GM19023 (cell line): Measurements from ENCODE around the gene KLHDC4.
"Not testable (repeated sequence)": the region's sequence is repeated elsewhere in the genome, so short reads cannot be mapped to it uniquely, and the experiment has no call there.

Experiments used
- ATAC-seq: cut with Tn5 transposase; IDR thresholded peaks from one replicate; pipeline ENCODE4 v1.9.1; 2021; ENCODE audit warnings: mild to moderate bottlenecking, moderate library complexity; ENCODE audit not compliant: unreplicated experiment

Gene KLHDC4

DNA sequence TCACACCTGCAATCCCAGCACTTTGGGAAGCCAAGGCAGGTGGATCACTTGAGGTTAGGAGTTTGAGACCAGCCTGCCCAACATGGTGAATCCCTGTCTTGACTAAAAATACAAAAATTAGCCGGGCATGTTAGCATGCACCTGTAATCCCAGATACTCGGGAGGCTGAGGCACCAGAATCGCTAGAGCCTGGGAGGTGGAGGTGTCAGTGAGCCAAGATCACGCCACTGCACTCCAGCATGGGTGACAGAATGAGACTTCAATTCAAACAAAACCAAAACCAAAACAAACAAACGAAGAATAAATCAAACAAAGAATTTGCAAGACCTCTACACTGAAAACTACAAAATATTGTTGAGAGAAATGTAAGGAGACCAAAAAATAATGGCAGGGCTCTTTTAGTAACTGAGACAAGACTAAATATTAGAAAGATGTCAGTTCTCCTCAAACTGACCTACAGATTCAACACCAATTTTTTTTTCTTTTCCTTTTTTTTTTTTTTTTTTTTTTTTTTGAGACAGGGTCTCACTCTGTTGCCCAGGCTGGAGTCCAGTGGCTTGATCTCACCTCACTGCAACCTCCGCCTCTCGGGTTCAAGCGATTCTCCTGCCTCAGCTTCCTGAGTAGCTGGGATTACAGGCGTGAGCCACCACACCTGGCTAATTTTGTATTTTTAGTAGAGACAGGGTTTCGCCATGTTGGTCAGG lies 23.1 kb upstream of the KLHDC4 start:
- ATAC-seq, result not testable (repeated sequence)

- not testable (repeated sequence) for ATAC-seq
These were observed 21.8 kb upstream of the KLHDC4 start for GRCh38 chr16:87787451-87788091.

GRCh38 chr16:87784812-87785211 lies 19.0 kb upstream of the KLHDC4 start:
- ATAC-seq, result no peak

DNA sequence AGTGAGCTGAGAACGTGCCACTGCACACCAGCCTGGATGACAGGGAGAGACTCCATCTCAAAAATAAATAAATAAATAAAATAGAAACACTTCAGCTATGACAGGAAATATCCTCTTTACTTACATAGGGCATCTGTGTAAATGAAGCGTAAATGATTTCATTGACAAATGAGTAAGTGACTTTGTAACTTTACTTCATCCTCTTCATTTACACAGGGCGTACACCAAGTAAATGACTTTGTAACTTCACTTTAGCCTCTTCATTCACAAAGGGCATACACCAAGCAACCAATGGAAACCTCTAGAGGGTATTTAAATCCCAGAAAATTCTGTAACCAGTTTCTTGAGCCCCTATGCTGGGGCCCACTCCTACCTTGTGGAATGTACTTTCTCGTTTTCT lies 16.2 kb upstream of the KLHDC4 start:
- no peak for ATAC-seq

- no peak for ATAC-seq
These were observed 14.7 kb upstream of the KLHDC4 start for GRCh38 chr16:87780385-87780989.

DNA sequence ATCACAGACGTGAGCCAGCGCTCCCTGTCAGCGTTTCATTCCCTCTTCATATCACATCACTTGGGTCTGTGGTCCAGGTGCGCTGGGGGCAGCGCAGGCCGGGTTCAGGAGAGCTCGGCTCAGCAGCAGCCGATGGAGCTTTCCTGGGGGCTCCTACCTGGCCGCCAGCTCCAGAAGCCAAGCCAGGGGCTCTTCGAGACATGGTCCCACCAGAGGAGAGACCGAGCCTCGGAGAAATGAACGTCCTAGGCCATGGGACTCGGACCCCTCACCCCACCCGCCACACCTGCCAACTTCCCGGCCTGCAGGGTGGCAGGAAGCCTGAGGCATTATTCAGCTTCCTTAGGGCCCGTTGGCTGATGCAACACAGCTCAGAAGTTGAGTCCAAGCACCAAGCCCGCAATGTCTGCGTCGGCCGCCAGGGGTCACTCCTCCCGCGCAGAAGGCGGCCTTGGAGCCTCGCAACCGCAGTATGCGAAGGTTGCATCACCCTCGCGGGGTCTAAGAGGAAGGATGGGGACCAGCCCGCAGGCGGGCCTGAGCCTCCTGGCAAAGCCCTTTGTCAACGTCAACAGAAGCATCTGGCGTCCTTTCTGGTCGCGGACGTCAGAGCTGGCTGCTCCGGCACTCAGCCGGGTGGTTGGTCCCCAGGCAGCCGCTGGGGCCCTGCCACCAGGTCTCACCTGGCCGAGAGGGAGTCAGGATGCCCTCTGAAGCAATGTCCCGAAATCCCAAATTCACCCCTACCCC lies 13.2 kb upstream of the KLHDC4 start:
- ATAC-seq, result peak; percentile 43

DNA sequence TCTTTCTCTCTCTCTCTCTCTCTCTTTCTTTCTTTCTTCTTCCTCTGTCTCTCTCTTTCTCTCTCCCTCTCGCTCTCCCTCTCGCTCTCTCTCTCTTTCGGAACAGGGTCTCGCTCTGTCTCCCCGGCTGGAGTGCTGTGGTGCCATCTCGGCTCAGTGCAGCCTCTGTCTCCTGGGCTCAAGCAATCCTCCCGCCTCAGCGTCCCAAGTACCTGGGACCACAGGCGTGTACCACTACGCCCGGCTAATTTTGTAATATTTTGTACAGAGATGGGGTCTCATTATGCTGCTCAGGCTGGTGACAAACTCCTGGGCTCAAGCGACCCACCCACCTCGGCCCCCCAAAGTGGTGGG lies 12.7 kb upstream of the KLHDC4 start:
- no peak for ATAC-seq

DNA sequence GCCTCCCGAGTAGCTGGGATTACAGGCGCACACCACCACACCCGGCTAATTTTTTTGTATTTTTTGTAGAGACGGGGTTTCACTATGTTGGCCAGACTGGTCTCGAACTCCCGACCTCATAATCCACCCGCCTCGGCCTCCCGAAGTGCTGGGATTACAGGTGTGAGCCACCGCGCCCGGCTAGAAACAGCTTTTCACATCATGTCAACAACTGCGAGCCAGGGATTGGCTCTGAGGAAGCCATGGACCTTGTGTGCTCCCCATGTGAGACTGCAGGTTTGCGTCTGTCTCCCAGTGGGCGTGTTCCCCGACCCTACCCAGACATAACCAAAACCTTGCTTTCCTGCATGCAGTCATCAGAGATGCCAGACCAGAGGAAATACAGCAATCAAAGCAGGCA lies 8.1 kb upstream of the KLHDC4 start:
- ATAC-seq, result not testable (repeated sequence)

- not testable (repeated sequence) for ATAC-seq
These were observed 1.7 kb upstream of the KLHDC4 start for GRCh38 chr16:87767456-87767855.

- no peak for ATAC-seq
These were observed 655 bp upstream of the KLHDC4 start for GRCh38 chr16:87766485-87766797.

DNA sequence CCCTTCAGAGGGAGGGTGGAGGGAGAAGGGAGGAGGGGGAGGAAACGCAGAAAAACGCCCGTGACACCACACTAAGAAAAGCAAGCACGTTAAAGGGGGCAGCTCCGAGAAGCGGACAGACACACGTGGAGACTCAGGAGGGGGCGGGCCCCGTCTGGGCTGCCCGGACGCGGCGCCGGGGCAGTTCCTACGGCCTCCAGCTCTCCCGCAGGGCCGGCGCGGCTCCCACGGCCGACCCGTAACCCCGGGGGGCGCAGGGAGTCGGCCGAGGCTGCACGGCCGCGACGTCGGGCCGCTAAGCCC lies 362 bp downstream of the KLHDC4 start:
- ATAC-seq, result peak; percentile 39

DNA sequence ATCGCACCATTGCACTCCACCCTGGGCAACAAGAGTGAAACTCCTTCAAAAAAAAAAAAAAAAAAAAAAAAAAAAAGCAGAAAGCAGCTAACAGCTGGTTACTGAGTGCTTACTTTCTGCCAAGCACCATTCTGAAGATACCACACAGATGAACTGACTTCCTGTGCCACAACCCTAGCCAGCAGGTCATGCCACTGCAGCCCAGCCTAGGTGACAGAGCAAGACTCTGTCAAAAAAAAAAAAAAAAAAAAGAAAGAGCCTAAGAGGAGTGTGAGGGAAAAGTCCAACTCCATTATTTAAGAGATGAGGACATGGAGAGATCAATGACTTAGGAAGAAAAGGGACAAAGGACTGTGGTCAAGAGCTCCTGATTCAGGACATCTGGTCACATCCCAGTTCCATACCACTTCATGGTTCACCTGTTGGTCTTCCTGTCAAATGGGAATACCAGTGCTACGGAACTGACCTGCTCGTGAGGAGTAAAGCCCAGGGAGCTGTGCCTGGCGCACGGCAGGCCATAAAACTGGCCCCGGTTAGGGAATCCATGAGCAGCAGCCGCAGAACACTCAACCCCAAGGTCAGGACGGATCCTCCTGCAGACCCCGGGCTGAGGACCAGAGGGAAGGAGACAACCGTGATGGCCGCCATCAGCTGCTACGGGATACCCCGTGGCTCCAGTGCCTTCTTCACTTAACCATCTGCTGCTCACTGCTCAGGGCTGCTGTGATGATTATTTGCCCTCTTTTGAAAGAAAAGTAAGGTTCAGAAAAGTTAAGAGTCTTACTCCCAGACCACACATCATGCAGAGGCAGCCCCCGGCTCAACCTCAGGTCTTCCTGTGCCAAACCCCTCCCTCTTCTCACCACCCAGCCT lies 950 bp downstream of the KLHDC4 start:
- peak; percentile 32 for ATAC-seq

GRCh38 chr16:87762620-87763019 lies 3.2 kb downstream of the KLHDC4 start:
- ATAC-seq, result no peak

DNA sequence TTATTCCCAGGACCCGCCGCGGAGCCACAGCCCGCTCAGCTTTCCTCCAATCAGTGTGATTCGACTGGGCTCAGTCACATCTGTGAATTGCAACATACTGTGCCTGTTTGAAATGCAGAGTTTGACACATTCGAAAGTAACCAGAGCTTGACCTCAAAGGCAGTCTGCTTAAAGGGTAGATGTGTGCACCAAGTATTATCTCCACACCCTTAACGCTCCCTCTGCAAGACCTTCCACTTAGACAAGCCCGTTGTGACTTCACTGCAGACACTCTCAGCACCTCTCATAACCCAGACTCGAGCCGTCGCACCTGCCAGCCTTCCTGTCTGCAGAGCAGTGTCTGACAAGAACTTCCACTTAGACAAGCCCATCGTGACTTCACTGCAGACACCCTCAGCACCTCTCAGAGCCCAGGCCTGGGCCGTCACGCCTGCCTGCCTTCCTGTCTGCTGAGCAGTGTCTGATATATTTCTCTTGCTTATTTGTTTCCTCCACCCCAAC lies 3.7 kb downstream of the KLHDC4 start:
- ATAC-seq, result no peak

DNA sequence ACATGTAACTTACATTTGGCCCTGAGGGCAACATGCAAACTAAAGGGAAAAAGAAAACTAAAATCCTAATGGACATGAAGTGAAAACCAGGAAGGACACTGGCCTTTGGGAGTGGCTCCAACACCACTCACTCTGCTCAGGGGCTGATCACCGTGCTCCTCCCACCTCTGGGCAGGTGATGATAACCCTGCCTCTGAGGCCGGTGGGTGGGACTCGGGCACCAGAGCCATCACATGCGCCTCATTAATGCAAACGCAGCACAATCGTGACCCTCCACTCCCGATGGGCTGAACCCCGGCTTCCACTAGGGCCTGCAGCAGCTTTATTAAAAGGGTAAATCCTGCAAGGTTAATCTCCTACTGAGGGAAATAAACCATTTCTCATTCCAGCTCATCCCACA lies 4.7 kb downstream of the KLHDC4 start:
- no peak for ATAC-seq

DNA sequence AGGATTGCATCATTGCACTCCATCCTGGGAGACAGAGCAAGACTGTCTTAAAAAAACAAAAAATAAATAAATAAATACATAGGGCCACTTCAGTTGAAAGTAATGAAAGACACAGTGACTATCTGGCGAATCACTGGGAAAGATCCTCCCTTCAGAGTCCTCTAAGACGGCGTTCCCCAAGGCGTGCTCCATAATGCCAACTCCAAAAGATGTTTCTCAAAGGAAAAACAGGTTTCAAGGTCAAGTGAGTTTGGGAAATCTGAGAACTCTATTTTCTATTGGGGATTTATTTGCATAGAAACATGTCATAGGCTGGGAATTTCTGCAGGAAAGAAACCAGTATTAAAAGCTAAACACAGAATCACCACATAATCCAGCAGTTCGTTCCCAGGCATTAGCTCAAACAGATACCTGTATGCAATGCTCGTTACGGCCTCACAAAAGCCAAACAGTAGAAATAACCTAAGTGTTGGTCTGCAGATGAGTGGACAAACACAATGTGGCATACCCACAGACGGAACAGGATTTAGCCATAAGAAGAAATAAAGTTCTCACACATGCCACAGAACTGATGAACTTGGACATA lies 7.9 kb downstream of the KLHDC4 start:
- no peak for ATAC-seq

GRCh38 chr16:87754535-87754934 lies 11.3 kb downstream of the KLHDC4 start:
- ATAC-seq, result no peak

GRCh38 chr16:87747626-87748414 lies 18.0 kb downstream of the KLHDC4 start:
- no peak for ATAC-seq

- no peak for ATAC-seq
These were observed 19.6 kb downstream of the KLHDC4 start for GRCh38 chr16:87746178-87746577.
